ENCODE data around the gene TRAPPC14. TPM values are rescaled to one million over a fixed set of nuclear protein-coding genes. Genes with fewer than 3 reads are reported as not detected.

TRAPPC14 gene
- total and polyA plus RNA-seq, 9 of the 15 experiments (the other 6 are each of a cell fraction or from before 2014, with no cell fraction given), result 0.42 to 45.9 (median 18.2) TPM

- no peak for TF ChIP-seq E4F1 (CRISPR knock-in tag; IDR thresholded peaks at IDR 0.05; ENCODE audit: borderline replicate concordance)
- no peak for TF ChIP-seq ZNF668 (CRISPR knock-in tag; IDR thresholded peaks at IDR 0.05)
- no peak for TF ChIP-seq NEUROD1 (IDR thresholded peaks at IDR 0.05; ENCODE audit: borderline replicate concordance, low read depth, low read length, partially characterized antibody)
- TF ChIP-seq FOXA1 (IDR thresholded peaks at IDR 0.05; ENCODE audit: borderline replicate concordance), result no peak
- 0 out of 4 replicates have a peak, but pooled peaks of 1 of the 2 experiments have one; percentile 17 for TF ChIP-seq FOXK2 (conservative IDR thresholded peaks at IDR 0.05 in 1 of 2, IDR thresholded peaks at IDR 0.05 in 1 of 2; ENCODE audit: low read depth in 2 of 2)
- no peak for TF ChIP-seq GTF2B (IDR thresholded peaks at IDR 0.05; ENCODE audit: extremely low read depth, insufficient read length)
- 0 out of 2 replicates have a peak, but pooled peaks have one; percentile 8 for TF ChIP-seq ZNF696 (CRISPR knock-in tag; conservative IDR thresholded peaks at IDR 0.05)
- TF ChIP-seq STAT5B (CRISPR knock-in tag; IDR thresholded peaks at IDR 0.05), result no peak
- no peak; the same call in 1 of the 2 replicates for TF ChIP-seq ETV1 (tag; conservative IDR thresholded peaks at IDR 0.05; ENCODE audit: low read depth)
- TF ChIP-seq HINFP (tag; conservative IDR thresholded peaks at IDR 0.05; ENCODE audit: low read depth), result no peak
- no peak for TF ChIP-seq GTF2E2 (tag; IDR thresholded peaks at IDR 0.05)
- TF ChIP-seq GATAD2A (IDR thresholded peaks at IDR 0.05), result no peak
- TF ChIP-seq CHD1 (IDR thresholded peaks at IDR 0.05; ENCODE audit: low read length), result no peak
- TF ChIP-seq MLLT1 (IDR thresholded peaks at IDR 0.05), result peak; percentile 53 to 70; a peak in 2 of 4 replicates
- no peak for TF ChIP-seq MAFF (IDR thresholded peaks at IDR 0.05; ENCODE audit: low read length)
- TF ChIP-seq RCOR1 (IDR thresholded peaks at IDR 0.05; ENCODE audit: borderline replicate concordance in 1 of 2, low read depth in 2 of 2, low read length in 2 of 2), result 0 out of 4 replicates have a peak, but pooled peaks of 1 of the 2 experiments have one; percentile 36
- TF ChIP-seq NCOA2 (IDR thresholded peaks at IDR 0.05; ENCODE audit: partially characterized antibody in 2 of 2), result no peak
- peak; percentile 88 for TF ChIP-seq ELF4 (CRISPR knock-in tag; IDR thresholded peaks at IDR 0.05)
- no peak for TF ChIP-seq PML (IDR thresholded peaks at IDR 0.05; ENCODE audit: low read length)
- TF ChIP-seq MLX (CRISPR knock-in tag; conservative IDR thresholded peaks at IDR 0.05), result 0 out of 4 replicates have a peak, but pooled peaks of 1 of the 2 experiments have one; percentile 21
- TF ChIP-seq KLF10 (CRISPR knock-in tag; IDR thresholded peaks at IDR 0.05), result no peak
- TF ChIP-seq CBX5 (IDR thresholded peaks at IDR 0.05; ENCODE audit: borderline replicate concordance, low read depth), result no peak
- no peak; the same call in 1 of the 2 replicates for TF ChIP-seq TAF7 (tag; IDR thresholded peaks at IDR 0.05)
These were observed 25.8 kb downstream of the TRAPPC14 start (continued) for GRCh38 chr7:100132697-100133151.
